WTC11 (cell line): ENCODE measurements around the gene PPEF2. TPM values are rescaled to one million over a fixed set of nuclear protein-coding genes. Genes with fewer than 3 reads are reported as not detected.

Experiments used
- total RNA-seq: library from RNA; stranded (reverse); gene quantifications from 3 replicates; pipeline ENCODE4 v1.2.3, GENCODE V29; 2021

Gene PPEF2
- total RNA-seq, 1 experiment from 2014 or later = not detected

Other genes starting within 250 kb of the PPEF2 start
- gene G3BP2, start 229.0 kb downstream of the PPEF2 start, total RNA-seq = 279 to 294 TPM (median 284 TPM) in 3 replicates
- gene USO1, start 177.9 kb downstream of the PPEF2 start, total RNA-seq = 134 to 162 TPM (median 141 TPM) in 3 replicates
- gene NAAA, start 38.6 kb upstream of the PPEF2 start, total RNA-seq = 7.1 to 9.0 TPM (median 8.2 TPM) in 3 replicates
- 48.1 to 56.6 TPM (median 54.8 TPM) in 3 replicates for gene SDAD1, start 88.5 kb upstream of the PPEF2 start, total RNA-seq
- 0.07 TPM in 1 of 3 replicates, not detected in the others for gene CXCL9, start 105.1 kb upstream of the PPEF2 start, total RNA-seq
- gene CXCL10, start 121.0 kb upstream of the PPEF2 start, total RNA-seq = not detected in 3 replicates
- gene CXCL11, start 133.6 kb upstream of the PPEF2 start, total RNA-seq = 0.20 TPM in 1 of 3 replicates, not detected in the others
- 0.27 to 0.59 TPM in 2 of 3 replicates, not detected in the other for gene ART3, start 172.3 kb upstream of the PPEF2 start, total RNA-seq
- 76.2 to 84.5 TPM (median 79.3 TPM) in 3 replicates for gene NUP54, start 245.9 kb upstream of the PPEF2 start, total RNA-seq